Activated CD8-positive, alpha-beta memory T cell treated with anti-CD3 and anti-CD28 coated beads, Interleukin-2, amount 10 ng/mL, durations not matched to agents 7 days and 5 days (primary cell): ENCODE results near the gene TST. TPM values are rescaled to one million over a fixed set of nuclear protein-coding genes. Genes with fewer than 3 reads are reported as not detected.

Experiments
- ATAC-seq: fragments of 150-1000 bp; cut with Tn5 transposase; one replicate; pipeline ENCODE4 v1.10.0; 2021; ENCODE audit warnings: moderate library complexity
- CTCF ChIA-PET: fragments of 350-600 bp; sonication (Branson Sonifier 250); formaldehyde crosslinking; loops from one replicate; lab custom pipeline; 2021; ENCODE audit warnings: antibody characterized with exemption; lab: Charles Lee
- DNase-seq: peaks from one replicate; pipeline ENCODE4 v3.0.0-alpha.2; 2020
- H3K27ac Mint-ChIP-seq: one replicate; pipeline ENCODE4 v1.8.0; 2021; ENCODE audit warnings: mild to moderate bottlenecking, mixed read lengths
- H3K27me3 Mint-ChIP-seq: one replicate; pipeline ENCODE4 v1.8.0; 2021; ENCODE audit warnings: mixed read lengths
- H3K36me3 Mint-ChIP-seq: one replicate; pipeline ENCODE4 v1.8.0; 2021; ENCODE audit warnings: mild to moderate bottlenecking, mixed read lengths
- H3K4me1 Mint-ChIP-seq: one replicate; pipeline ENCODE4 v1.8.0; 2021; ENCODE audit warnings: mixed read lengths
- H3K4me3 Mint-ChIP-seq: one replicate; pipeline ENCODE4 v1.8.0; 2021; ENCODE audit warnings: mild to moderate bottlenecking, moderate library complexity, mixed read lengths
- H3K9me3 Mint-ChIP-seq: one replicate; pipeline ENCODE4 v1.8.0; 2022; ENCODE audit warnings: low read depth, mixed read lengths
- total RNA-seq, 2 experiments: library from RNA; stranded (reverse); gene quantifications; one replicate each; pipeline ENCODE4 v1.2.3, GENCODE V29; 2021

TST gene
- total RNA-seq, 2 experiments from 2014 or later, result 11.2 to 29.3 TPM

DNA sequence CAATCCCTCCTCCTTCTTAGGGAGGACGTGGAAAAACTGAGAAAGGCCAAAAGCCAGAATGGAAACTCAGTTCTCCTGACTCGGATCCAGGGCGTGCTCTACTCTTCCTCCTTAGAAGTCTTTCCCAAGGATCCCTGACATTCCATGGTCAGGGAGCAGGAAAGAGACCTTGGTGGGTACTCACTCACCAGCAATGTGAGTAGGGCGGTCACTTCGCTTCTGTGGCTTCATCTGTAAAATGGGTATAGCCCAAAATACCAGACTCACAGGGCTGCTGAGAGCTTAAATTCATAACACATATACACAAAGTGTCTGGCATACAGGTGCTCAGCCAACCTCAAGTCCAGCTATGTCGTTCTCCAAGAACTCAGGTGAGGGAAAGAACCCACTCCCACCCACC is 31.7 kb upstream of the TST start:
- Mint-ChIP-seq H3K36me3 (no peaks in the 10 kb centered on the region), H3K27me3 (no peaks in the 10 kb centered on the region), H3K4me3 (peak overlapping the region; percentile 77), H3K9me3 (no peaks in the 10 kb centered on the region), H3K4me1 (peaks cover 23% of the 10 kb centered on the region), H3K27ac (no peak overlapping the region)
- CTCF ChIA-PET, result interaction anchor here (0.5 to 2.3 kb wide), 9 partner anchors 8 to 653 kb away, joined by 3 to 9 read pairs (median 5); partner anchors contain the start of gene TST
- ATAC-seq (no peak), DNase-seq (no peak)

DNA sequence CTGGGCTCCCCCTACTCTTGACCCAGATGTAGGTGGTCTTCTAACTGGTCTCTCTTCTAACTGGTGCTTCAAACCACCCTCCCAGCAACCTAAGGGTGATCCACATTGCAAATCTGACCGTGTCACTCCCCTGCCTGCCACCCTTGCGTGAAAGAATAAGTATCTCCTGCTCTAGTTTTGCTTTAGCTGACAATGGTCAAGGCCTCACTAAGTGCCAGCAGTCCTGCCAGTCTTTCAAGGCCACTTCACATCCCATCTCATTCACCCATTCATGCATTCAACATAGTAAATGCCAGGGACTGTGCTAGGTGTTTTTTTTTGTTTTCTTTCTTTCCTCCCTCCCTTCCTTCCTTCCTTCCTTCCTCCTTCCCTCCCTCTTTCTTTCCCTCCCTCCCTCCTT is 30.0 kb upstream of the TST start:
- CTCF ChIA-PET, result interaction anchor here (1.5 kb wide), 1 partner anchor 193 kb away, joined by 3 read pairs; no protein-coding TSS in a partner anchor
- no peaks in the 10 kb centered on the region for H3K27me3 Mint-ChIP-seq
- H3K4me3 Mint-ChIP-seq, result no peak overlapping the region
- H3K36me3 Mint-ChIP-seq, result no peaks in the 10 kb centered on the region
- DNase-seq (no peak), ATAC-seq (no peak)
- H3K27ac Mint-ChIP-seq, result no peak overlapping the region
- H3K4me1 Mint-ChIP-seq, result peaks cover 32% of the 10 kb centered on the region
- no peaks in the 10 kb centered on the region for H3K9me3 Mint-ChIP-seq

DNA sequence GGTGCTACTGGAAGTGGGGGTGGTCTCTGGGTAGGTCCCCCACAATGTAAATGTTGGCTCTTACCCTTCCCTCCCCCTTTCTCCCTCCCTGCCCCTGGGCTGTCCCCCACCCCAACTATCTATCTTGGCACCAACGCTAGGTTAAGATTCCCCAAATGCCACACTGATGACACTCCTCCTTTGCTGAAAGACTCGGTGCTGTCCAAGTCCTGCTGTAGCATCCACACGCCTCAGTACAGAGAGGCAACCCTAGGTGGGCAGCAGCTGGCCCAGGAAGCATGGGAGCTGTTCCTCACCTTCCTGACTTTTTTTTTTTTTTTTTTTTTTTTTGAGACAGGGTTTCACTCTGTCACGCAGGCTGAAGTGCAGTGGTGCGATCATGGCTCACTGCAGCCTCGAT is 28.9 kb upstream of the TST start:
- ATAC-seq (no peak), DNase-seq (no peak)
- H3K27me3 Mint-ChIP-seq, result no peaks in the 10 kb centered on the region
- CTCF ChIA-PET, result interaction anchor here (1.0 kb wide), 1 partner anchor 195 kb away, joined by 3 read pairs; no protein-coding TSS in a partner anchor
- no peak overlapping the region for H3K4me3 Mint-ChIP-seq
- H3K9me3 Mint-ChIP-seq, result no peaks in the 10 kb centered on the region
- H3K4me1 Mint-ChIP-seq, result peaks cover 30% of the 10 kb centered on the region
- H3K36me3 Mint-ChIP-seq, result no peaks in the 10 kb centered on the region
- no peak overlapping the region for H3K27ac Mint-ChIP-seq

DNA sequence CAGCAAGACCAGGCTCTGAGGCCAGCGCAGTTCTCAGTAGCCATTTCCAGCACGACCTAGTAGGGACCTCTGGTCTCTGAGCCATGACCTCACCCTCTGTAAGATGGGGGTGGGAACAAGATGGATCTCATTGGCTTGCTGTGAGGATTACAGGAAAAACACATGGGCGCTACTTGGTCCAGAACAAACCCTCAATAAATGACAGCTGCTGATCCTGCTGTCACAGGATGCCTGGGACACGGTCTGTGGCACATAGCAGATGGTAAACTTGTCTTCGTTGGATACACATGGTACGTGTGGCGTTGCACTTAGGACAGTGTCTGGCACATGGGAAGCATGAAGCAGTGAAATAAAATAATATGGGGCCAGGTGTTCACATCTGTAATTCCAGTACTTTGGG is 27.8 kb upstream of the TST start:
- Mint-ChIP-seq H3K36me3 (no peaks in the 10 kb centered on the region), H3K9me3 (no peaks in the 10 kb centered on the region), H3K4me1 (peaks cover 19% of the 10 kb centered on the region), H3K4me3 (no peak overlapping the region), H3K27me3 (no peaks in the 10 kb centered on the region), H3K27ac (no peak overlapping the region)
- DNase-seq (no peak), ATAC-seq (no peak)
- CTCF ChIA-PET, result interaction anchor here (1.1 to 5.5 kb wide), 8 partner anchors 8 to 214 kb away, joined by 3 to 48 read pairs (median 6); partner anchors contain the start of genes MPST and TST

DNA sequence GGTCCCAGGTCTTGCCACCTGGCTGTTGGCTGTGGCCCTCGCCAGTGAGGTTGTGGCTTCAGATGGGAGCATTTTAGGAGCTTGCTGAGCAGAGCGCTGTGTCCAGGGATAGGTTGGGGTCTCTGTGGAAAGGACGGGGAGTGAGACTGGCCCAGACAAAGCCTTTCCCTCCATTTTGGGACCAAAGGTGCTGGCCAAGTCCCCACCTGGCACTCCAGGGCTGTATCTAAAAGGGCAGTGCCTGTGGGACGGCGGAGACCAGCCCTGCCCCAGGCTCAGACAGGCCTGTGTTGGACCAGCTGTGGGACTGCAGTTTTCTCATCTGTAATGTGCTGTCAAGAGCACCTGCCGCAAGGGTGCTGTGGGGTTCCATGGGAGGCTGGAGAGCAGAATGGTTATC is 27.3 kb upstream of the TST start:
- Mint-ChIP-seq H3K27ac (no peak overlapping the region), H3K27me3 (peaks cover 2% of the 10 kb centered on the region), H3K4me3 (no peak overlapping the region), H3K36me3 (no peaks in the 10 kb centered on the region), H3K9me3 (no peaks in the 10 kb centered on the region), H3K4me1 (peaks cover 21% of the 10 kb centered on the region)
- DNase-seq (no peak), ATAC-seq (no peak)
- CTCF ChIA-PET, result interaction anchor here (0.7 to 5.5 kb wide), 19 partner anchors 9 to 270 kb away, joined by 3 to 48 read pairs (median 5); partner anchors contain the start of genes IFT27, IL2RB, MPST and TST

DNA sequence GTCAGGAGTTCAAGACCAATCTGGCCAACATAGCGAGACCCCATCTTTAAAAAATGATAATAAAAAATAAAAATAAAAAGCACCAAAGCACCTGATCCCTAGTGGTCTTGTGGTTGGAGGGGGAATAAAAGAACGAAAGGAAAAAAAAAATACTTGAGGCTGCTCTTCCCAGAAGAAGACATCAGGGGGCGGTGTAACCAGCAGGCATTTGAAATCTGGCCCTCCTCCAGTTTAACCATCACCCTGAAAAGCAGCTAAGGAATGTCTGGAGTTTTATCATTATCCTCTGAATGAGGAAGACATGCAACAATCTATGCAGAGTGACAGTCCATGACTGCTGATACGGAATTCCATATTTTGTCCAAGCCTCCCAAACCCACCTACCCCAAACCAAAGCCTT is 26.7 kb upstream of the TST start:
- Mint-ChIP-seq H3K36me3 (no peaks in the 10 kb centered on the region), H3K27ac (no peak overlapping the region), H3K27me3 (peaks cover 5% of the 10 kb centered on the region), H3K4me1 (peaks cover 23% of the 10 kb centered on the region), H3K4me3 (no peak overlapping the region), H3K9me3 (no peaks in the 10 kb centered on the region)
- CTCF ChIA-PET, result interaction anchor here (0.7 to 5.5 kb wide), 22 partner anchors 9 to 289 kb away, joined by 3 to 48 read pairs (median 4); partner anchors contain the start of genes IFT27, IL2RB, MPST and TST
- DNase-seq (no peak), ATAC-seq (no peak)

DNA sequence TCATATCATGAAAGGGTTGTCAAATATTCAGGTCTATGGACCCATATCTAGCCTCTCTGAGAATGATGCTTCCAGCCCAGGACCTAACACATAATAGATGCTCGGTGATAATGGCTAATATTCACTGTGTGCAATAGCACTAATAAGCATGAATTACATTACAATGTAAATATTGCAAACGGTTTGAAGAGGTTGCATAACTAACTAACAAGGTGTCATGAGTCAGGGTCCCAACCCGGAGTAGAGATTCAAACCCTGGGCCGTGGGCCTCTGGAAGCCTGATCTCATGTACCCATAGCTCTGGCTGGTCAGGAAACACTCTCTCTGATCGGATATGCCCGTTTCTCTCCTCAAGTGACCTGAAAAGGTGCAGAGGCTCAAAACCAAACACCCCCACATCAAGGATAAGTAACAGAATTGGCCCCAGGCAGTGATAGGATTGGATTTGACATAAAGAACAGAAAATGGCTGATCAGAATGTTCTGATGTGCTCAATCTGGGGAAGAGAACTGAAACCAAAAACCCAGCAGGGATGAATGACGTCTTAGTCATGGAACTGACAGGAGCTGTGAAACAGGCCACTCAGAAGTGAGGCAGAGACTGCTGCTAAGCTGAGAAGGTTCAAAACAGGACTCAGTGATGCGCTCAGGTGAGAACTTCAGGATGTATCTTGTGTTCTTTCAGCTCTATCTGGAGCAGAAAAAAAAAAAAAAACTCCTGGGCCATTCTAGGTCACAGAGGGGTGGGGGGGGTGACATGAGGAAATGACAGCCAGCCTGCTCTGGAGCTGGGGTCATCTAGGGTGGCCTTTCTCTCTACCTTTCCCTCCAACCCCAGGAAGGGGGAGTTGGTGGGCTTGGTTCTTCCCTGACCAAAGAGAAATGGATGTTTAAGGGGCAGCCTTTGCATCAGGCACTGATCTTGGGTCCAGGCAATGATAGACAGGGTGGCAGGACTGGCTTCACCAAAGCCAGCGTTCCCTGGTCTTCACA is 25.7 kb upstream of the TST start:
- no peak overlapping the region for H3K27ac Mint-ChIP-seq
- H3K36me3 Mint-ChIP-seq, result no peaks in the 10 kb centered on the region
- CTCF ChIA-PET, result interaction anchor here (0.6 to 5.5 kb wide), 29 partner anchors 13 to 516 kb away, joined by 3 to 48 read pairs (median 4); partner anchors contain the start of genes EIF3D, MPST, RAC2 and TST
- peaks cover 26% of the 10 kb centered on the region for H3K4me1 Mint-ChIP-seq
- ATAC-seq (no peak), DNase-seq (no peak)
- peaks cover 11% of the 10 kb centered on the region for H3K27me3 Mint-ChIP-seq
- H3K9me3 Mint-ChIP-seq, result no peaks in the 10 kb centered on the region
- H3K4me3 Mint-ChIP-seq, result no peak overlapping the region

DNA sequence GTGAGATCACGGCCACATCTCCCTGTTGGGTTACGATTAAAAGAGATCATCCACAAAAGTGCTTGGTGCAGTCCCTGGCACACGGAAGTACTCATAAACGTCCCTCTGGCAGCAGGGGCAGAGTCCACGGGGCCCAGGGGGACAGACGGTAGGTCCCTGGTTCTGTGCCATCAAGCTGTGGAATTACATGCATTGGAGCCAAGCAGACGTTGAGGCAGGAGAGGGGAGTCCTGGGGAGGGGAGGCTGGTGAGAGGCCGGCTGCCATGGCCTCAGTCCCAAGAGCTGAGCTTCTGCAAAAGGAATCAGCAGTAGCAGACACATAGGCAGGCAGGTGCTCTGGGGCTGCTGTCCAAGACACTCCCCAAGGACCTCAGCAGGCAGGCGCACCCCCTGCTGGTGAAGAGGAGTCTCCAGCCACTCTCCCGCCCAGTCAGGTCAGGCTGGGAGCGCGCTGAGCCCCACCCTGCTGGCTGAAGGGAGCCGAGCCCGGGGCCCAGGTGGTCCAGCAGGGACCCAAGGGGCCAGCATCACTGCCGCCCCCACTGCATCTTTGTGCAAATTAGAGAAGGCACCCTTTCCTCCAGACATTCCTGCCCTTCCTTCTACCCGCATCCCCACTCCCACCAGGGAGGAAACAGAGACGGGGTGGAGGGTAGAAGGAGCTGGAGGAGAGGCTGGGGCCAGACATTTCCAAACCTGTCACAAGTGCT is 24.7 kb upstream of the TST start:
- Mint-ChIP-seq H3K4me3 (no peak overlapping the region), H3K4me1 (peaks cover 26% of the 10 kb centered on the region), H3K27me3 (peaks cover 20% of the 10 kb centered on the region), H3K36me3 (no peaks in the 10 kb centered on the region), H3K27ac (no peak overlapping the region), H3K9me3 (no peaks in the 10 kb centered on the region)
- DNase-seq (peak; percentile 78), ATAC-seq (peak; percentile 92)
- CTCF ChIA-PET, result interaction anchor here (0.6 to 5.5 kb wide), 30 partner anchors 8 to 287 kb away, joined by 3 to 48 read pairs (median 4); partner anchors contain the start of genes KCTD17, MPST, RAC2 and TST

DNA sequence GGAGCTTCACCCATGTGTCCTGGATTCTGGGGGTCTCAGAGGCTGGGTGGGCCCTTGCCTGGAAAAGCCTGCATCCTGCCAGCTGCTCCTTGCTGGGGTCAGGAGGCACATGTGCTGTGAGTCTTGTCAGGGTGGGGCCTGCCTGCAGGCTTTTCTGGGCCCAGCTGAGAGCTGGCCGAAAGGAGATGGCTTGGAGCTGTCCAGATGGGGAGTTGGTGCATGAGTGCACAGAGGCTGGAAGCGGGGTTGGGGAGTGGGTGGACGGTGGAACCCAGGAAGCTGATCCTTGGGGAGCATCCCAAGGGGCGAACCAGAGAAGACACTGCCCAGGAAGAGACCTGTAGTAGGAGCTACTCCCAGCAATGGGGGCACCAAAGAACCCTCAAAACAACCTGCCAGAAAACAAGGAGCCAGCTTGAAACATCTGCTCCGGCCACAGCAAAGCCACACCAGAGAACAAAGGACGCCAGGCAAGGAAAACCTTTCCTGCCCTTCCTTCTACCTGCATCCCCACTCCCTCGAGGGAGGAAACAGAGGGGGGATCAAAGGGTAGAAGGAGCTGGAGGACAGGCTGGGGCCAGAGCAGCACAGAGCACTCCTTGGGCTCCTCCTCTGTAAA is 24.1 kb upstream of the TST start:
- CTCF ChIA-PET, result interaction anchor here (0.7 to 5.5 kb wide), 18 partner anchors 8 to 286 kb away, joined by 3 to 48 read pairs (median 5); partner anchors contain the start of genes KCTD17, MPST, RAC2 and TST
- H3K9me3 Mint-ChIP-seq, result no peaks in the 10 kb centered on the region
- H3K27me3 Mint-ChIP-seq, result peaks cover 21% of the 10 kb centered on the region
- no peak for DNase-seq
- no peak overlapping the region for H3K27ac Mint-ChIP-seq
- H3K4me1 Mint-ChIP-seq, result peaks cover 26% of the 10 kb centered on the region
- no peak overlapping the region for H3K4me3 Mint-ChIP-seq
- H3K36me3 Mint-ChIP-seq, result no peaks in the 10 kb centered on the region
- no peak for ATAC-seq

DNA sequence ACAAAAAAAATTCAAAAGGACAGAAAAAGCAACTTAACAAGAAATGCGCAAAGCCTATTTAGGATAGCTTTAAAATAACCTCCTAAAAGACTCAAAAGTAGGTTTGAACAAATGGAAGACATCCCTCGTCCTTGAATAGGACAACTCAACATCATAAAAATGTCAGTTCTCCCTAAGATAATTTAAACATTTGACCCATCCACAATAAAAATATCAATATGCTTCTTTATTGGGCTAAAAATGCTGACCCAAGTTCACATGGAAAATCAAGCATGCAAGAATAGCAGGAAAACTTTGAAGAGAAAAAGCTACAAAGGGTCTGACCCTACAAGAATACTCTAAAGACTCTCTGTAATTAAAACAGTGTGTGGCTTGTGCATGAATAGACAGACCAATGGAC is 20.2 kb upstream of the TST start:
- H3K9me3 Mint-ChIP-seq, result no peaks in the 10 kb centered on the region
- DNase-seq, result no peak
- H3K27ac Mint-ChIP-seq, result no peak overlapping the region
- ATAC-seq, result no peak
- CTCF ChIA-PET, result interaction anchor here (1.0 kb wide), 1 partner anchor 18 kb away, joined by 3 read pairs; no protein-coding TSS in a partner anchor
- H3K27me3 Mint-ChIP-seq, result peaks cover 45% of the 10 kb centered on the region
- H3K4me1 Mint-ChIP-seq, result peaks cover 13% of the 10 kb centered on the region
- H3K4me3 Mint-ChIP-seq, result no peak overlapping the region
- no peaks in the 10 kb centered on the region for H3K36me3 Mint-ChIP-seq

DNA sequence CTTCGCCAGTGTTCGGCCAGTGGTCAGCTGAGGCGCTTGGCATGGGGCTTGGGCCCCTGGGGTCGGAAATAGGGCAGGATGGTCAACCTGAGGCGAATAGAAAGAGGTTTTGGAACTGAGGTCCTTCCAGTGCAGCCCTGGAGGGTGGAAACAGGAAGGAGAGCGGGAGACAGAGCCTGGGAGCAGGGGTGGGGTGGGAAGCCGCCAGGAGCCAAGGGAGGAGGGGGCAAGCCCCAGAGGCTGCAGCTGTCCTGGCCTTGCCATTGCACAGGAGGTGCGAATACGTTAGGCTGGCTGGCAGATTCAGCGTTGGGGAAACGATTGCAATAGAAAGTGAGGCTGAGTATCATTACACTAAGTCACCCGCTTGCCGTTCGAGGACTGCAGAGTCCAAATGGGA is 18.4 kb upstream of the TST start:
- Mint-ChIP-seq H3K4me1 (peaks cover 9% of the 10 kb centered on the region), H3K27ac (no peak overlapping the region), H3K27me3 (peaks cover 45% of the 10 kb centered on the region), H3K36me3 (no peaks in the 10 kb centered on the region), H3K4me3 (no peak overlapping the region), H3K9me3 (no peaks in the 10 kb centered on the region)
- CTCF ChIA-PET, result no interaction called here
- DNase-seq, result no peak
- ATAC-seq, result no peak

DNA sequence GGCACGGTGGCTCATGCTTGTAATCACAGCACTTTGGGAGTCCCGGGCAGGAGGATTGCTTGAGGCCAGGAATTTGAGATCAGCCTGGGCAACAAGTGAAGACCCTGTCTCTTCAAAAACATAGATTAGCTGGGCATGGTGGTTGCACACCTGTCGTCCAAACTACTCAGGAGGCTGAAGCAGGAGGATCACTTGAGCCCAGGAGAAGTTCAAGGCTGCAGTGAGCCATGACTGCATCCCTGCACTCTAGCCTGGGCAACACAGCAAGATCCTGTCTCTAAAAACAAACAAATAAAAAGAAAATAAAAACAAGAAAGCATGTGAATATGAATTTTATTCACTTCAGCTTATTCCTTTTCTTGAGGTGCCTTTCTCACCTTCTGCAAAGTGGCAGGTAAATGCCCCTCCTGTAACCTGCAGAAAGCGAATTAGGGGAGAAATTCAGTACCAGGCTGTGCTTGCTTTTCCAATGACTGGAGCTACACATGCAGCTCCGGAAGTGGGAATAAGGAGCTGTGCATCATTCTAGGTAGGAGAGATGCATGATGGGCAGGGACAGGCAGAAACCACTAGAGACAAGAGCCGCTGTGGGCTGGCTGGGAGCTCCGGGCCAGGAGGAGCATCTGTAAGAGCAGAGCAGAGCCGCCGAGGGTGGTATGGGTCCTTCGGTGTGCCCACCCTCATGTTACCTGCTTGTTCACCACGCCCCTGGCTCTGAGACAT is 17.6 kb upstream of the TST start:
- no peaks in the 10 kb centered on the region for H3K9me3 Mint-ChIP-seq
- ATAC-seq (no peak), DNase-seq (no peak)
- H3K27me3 Mint-ChIP-seq, result peaks cover 45% of the 10 kb centered on the region
- CTCF ChIA-PET, result interaction anchor here (0.7 kb wide), 1 partner anchor 162 kb away, joined by 4 read pairs; no protein-coding TSS in a partner anchor
- no peaks in the 10 kb centered on the region for H3K36me3 Mint-ChIP-seq
- no peak overlapping the region for H3K27ac Mint-ChIP-seq
- no peak overlapping the region for H3K4me3 Mint-ChIP-seq
- peaks cover 9% of the 10 kb centered on the region for H3K4me1 Mint-ChIP-seq
